ENCODE measurements around the gene FAM241A.
A peak's percentile ranks its signal among the peaks of the same experiment; 100 is the strongest.

Gene FAM241A

DNA sequence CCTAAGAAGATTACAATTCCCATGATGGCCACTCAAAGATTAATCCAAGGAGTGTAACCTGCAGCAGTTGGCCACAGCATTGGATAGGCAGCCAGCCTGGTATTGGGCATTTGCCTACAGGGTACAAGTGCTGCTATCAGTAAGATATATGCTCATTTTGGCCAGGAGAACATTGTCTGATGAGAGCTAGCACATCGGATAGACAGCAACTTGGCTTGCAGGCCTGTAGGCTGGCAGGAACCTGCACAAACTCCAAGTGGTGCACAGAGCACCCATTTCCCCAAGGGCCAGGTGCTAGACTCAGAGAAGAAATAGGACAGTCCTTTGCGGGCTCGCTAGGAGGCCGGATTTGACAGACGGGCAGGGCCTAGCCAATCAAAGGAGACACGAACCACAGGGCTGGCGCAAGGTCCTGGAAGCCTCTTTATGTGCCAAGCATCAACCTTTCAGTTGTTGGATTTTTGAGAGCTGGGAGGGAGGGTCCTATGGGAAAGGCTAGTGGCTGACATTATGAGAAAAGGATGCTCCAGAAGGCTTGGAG lies 74.6 kb downstream of the FAM241A start:
- DNase-seq = no peak

DNA sequence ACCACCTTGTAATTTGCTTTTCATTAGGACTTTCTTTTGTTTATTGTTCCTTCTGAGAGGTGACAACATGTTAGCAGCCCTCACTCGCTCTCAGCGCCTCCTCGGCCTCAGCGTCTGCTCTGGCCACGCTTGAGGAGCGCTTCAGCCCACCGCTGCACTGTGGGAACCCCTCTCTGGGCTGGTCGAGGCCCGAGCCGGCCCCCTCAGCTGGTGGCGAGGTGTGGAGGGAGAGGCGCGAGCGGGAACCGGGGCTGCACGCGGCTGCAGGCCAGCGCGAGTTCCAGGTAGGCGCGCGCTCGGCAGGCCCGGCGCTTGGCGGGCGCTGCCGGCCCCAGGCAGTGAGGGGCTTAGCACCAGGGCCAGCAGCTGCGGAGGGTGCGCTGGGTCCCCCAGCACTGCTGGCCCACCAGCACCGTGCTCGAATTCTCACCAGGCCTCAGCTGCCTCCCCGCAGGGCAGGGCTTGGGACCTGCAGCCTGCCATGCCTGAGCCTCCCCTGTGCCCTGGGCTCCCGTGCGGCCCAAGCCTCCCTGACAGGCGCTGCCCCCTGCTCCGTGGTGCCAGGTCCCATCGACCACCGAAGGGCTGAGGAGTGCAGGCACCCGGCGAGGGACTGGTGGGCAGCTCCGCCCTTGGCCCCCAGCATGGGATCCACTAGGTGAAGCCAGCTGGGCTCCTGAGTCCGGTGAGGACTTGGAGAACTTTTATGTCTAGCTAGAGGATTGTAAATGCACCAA lies 77.1 kb downstream of the FAM241A start:
- DNase-seq = no peak

DNA sequence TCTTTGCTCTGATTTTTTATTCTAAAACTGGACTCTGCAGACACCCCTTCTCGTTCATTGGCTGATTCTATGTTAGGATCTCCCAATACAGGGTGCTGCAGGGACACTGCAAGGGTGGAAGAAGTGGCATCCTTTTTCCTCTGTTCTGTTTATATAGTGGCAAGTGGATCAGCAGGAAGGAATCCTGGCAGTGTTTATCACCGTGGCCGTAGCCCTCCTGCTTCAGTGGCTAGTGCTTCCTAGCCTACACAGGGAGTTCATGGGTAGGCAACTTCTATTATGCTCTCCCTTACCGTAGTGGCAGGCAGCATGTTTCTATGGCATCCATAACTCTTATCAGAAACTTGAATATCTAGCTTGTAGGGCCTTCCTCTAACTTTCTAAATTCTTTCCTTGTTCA lies 79.9 kb downstream of the FAM241A start:
- no peak for DNase-seq

DNA sequence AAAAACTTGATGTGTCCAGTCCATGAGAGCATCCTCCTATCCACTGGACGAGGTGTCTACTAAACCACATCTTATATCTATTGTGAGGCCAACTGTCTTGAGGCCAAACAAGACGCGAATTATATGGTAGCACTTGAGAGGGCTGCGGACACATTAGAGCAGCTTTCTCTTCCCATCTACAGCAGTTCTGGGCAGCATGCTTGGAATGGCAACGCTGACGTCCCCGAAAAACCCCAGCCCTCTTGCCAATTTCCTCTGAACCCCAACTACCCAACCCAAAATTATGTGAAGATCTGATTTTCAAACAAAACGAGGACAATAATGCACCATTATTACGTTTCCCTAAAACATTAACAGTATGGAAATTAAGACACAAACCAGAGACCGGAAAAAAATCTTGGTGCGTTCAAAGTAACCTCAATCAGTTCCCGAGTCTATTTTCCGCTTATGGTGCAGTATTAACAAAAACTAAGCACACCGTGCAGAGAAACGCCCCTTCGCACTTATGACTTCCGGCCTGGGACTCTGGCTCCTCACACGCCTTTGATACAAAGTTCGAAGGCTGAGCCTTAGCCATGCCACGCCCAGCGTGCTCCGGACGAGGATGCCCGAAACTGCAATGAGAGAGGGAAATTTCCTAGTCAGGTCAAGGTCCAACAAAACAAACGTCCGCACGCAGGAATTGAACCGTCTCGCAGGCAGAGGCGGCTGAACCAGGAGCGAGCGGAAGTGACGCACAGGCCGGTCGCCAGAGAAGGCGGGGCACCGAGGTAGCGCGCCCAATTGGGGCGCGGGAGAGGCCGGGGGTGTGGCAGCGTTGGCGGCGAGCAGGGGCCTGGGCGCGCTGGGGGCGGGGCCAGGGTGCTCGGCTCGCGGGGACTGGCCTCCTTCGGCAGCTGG lies 85.9 kb downstream of the FAM241A start:
- peak; percentile 70 for DNase-seq

DNA sequence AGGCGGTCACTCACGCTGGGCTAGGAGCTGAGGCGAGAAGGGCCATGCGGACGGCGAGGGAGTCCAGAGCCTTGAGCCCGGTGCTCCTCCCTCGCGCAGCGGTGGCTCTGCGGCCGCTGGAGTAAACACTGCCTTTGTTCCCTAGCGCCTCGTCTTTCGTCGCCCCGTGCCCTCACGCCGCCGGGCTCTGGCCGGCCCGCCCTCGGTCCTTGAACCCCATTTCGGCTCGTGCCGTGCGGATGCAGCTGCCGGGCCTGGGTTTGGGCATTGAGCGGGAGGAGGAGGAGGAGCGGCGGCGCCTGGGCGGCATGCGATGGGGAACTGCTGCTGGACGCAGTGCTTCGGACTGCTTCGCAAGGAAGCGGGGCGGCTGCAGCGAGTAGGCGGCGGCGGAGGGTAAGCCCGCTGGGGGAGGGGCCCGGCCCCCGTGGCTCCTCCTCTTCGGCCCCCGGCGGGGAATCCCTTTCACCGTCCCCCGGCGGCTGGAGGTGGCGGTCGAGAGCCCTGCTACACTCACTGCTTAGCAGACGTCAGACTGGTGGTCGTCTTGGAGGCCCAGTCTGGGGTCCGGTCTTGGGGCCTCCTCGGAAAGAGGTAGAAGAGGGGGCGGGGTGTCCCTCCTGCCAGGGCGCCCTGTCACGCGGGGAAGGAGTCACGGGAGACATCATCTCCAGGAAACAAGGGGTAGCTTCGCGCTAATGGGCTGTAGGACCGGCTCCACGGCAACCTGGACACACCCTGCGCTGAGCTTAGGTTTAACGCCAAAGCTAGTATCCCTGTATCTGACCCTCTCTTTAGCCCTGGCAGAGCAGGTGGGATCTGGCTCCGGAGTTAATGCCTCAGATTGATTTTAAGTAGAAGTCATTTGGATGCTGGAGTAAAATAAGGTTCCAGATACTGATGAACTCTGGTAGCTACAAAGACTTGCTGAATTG lies 86.8 kb downstream of the FAM241A start, which contains the start of gene AP1AR:
Gene AP1AR (plus strand): TSS at position 9 of the 935 bp plus-strand sequence. CDS start 305 bp downstream, at position 314.
- no peak for DNase-seq

DNA sequence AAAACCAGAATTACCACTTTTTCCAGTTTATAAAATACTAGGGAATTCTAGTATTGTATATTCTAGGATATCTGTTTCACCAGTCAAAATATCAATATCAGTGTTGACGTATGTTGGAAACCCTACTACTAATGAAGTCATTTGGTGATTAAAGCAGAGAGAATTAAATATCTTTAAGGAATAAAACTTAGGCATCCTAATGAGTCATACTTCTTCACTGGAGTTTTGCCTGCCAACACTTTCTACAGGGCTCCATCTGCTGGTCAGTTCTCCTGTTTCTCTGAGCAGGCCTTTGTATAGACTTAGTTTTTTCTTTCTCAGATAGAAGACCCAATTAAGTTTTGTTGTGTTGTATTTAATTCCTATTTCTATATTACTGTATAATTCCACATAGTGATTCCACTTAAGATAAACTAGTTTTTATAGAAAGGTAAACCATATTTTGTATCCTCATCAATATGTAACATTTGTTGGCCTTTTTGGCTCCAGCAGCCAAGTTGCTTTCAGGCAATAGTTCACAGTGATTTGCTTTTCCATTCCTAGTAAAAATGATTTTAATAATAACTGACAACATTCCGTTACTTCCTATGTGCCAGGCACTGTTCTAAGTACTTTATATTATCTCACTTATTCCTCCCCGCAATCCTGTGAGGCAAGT lies 89.8 kb downstream of the FAM241A start:
- peak; percentile 6 for DNase-seq

DNA sequence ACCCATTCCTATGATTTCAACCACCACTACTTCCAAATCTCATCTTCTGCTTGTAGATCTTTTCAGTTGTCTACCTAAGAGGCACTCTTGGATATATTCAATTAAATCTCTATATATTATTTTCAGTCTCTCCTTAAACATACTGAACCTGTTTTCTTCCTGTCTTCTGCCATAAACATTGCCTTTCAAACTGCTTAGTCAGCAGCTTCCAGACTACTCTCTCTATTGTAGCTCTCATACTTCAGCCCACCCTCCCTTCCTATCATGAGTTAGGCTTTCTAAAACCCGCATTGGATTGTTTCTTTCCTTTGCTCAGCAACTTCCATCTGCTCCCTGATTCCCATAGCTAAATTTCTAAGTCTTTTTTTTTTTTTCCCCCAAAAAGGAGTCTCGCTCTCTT lies 90.8 kb downstream of the FAM241A start:
- DNase-seq = no peak

DNA sequence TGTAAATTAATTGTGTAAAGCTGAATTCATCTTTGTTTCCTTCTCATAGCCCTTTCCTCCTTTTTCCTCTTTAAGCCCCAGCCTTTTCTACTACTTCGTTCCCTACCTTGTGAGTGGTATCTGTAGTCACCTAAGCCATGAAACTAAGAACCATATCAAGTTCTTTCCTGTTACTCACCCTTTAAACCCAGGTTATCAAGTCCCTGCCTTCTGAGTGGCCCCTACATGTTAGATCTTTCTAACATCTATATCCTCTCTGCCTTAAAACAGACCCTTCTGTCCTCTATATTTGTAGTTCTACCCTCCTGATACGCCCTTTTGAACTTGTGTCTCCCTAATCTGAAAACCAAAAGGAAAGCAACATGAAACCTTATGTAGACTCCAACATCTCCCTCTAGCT lies 93.6 kb downstream of the FAM241A start:
- DNase-seq = no peak
